Rectal smooth muscle tissue (tissue), 1 donor: ENCODE measurements around the gene ATP13A1.
"Not testable (repeated sequence)": the region's sequence is repeated elsewhere in the genome, so short reads cannot be mapped to it uniquely, and the experiment has no call there.

ENCODE experiments used
- H3K27ac ChIP-seq: one replicate; pipeline ENCODE4 v1.7.0; 2013; ENCODE audit warnings: low read depth, low read length, inconsistent platforms
- H3K27me3 ChIP-seq: one replicate; pipeline ENCODE4 v1.7.0; 2013; ENCODE audit warnings: low read length; ENCODE audit not compliant: control insufficient read depth, insufficient read depth
- H3K36me3 ChIP-seq: one replicate; pipeline ENCODE4 v1.7.0; 2013; ENCODE audit warnings: low read length; ENCODE audit not compliant: control insufficient read depth, insufficient read depth
- H3K4me1 ChIP-seq: one replicate; pipeline ENCODE4 v1.7.0; 2013; ENCODE audit warnings: low read length; ENCODE audit not compliant: control insufficient read depth, insufficient read depth
- H3K4me3 ChIP-seq: one replicate; pipeline ENCODE4 v1.7.0; 2013; ENCODE audit warnings: low read length
- H3K9ac ChIP-seq: one replicate; pipeline ENCODE4 v1.7.0; 2013; ENCODE audit warnings: low read length

Gene ATP13A1

DNA sequence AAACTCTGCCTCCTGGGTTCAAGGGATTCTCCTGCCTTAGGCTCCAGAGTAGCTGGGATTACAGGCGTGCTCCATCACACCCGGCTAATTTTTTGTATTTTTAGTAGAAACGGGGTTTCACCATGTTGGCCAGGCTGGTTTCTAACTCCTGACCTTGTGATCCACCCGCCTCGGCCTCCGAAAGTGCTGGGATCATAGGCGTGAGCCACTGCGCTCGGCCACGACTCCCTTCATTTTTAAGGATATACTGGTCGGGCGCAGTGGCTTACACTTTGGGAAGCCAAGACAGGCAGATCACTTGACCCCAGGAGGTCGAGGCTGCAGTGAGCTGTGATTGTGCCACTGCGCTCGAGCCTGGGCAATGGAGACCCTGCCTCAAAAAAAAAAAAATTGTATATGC is 22.6 kb upstream of the ATP13A1 start:
- H3K27me3 ChIP-seq, H3K9ac ChIP-seq, H3K36me3 ChIP-seq, H3K4me3 ChIP-seq, H3K27ac ChIP-seq, H3K4me1 ChIP-seq: not testable (repeated sequence)

DNA sequence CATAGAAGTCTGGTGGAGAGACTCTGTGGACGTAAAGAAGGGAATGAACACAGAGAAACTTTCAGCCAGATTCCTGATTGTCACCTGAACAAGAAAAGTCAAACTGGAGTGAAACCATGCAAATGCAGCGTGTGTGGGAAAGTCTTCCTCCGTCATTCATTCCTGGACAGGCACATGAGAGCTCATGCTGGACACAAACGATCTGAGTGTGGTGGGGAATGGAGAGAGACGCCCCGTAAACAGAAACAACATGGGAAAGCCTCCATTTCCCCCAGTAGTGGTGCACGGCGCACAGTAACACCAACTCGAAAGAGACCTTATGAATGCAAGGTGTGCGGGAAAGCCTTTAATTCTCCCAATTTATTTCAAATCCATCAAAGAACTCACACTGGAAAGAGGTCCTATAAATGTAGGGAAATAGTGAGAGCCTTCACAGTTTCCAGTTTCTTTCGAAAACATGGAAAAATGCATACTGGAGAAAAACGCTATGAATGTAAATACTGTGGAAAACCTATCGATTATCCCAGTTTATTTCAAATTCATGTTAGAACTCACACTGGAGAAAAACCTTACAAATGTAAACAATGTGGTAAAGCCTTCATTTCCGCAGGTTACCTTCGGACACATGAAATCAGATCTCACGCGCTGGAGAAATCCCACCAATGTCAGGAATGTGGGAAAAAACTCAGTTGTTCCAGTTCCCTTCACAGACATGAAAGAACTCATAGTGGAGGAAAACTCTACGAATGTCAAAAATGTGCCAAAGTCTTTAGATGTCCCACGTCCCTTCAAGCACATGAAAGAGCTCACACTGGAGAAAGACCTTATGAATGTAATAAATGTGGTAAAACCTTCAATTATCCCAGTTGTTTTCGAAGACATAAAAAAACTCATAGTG is 15.9 kb upstream of the ATP13A1 start:
- H3K27me3 ChIP-seq, result no peaks in the 10 kb centered on the region
- peaks cover 25% of the 10 kb centered on the region for H3K36me3 ChIP-seq
- H3K9ac ChIP-seq, result no peak overlapping the region
- no peak overlapping the region for H3K4me3 ChIP-seq
- no peak overlapping the region for H3K27ac ChIP-seq
- no peaks in the 10 kb centered on the region for H3K4me1 ChIP-seq

DNA sequence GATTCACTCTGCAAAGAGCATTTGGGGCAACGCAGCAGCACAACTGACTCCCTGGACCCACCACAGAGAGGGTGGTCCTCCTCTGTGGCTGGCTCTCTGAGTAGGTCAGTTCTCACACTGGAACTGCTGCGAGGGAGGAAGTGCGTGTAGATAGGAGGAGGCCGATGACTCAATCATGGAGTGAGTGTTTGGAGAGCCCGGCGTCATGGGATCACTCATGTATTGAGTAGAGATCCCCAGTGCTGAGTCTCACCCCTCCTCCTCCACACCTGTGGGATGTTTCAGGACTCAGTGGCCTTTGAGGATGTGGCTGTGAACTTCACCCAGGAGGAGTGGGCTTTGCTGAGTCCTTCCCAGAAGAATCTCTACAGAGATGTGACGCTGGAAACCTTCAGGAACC is 14.1 kb upstream of the ATP13A1 start:
- no peak overlapping the region for H3K4me3 ChIP-seq
- H3K4me1 ChIP-seq, result no peaks in the 10 kb centered on the region
- H3K9ac ChIP-seq, result no peak overlapping the region
- H3K27me3 ChIP-seq, result no peaks in the 10 kb centered on the region
- no peak overlapping the region for H3K27ac ChIP-seq
- H3K36me3 ChIP-seq, result peaks cover 25% of the 10 kb centered on the region

DNA sequence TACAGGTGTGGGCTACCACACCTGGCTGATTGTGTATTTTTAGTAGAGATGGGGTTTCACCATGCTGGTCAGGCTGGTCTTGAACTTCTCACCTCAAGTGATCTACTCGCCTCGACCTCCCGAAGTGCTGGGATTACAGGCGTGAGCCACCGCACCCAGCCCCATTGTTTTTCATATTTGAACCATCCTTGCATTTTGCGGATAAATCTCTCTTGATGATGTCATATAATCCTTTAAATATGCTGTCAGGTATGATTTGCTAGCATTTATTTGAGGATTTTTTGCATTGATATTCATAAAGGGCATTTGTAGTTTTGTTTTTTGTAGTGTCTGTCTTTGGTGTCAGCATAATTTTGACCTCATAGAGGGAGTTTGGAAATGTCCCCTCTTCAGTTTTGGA is 10.8 kb upstream of the ATP13A1 start:
- Histone ChIP-seq H3K27me3 (no peaks in the 10 kb centered on the region), H3K4me3 (no peak overlapping the region), H3K4me1 (no peaks in the 10 kb centered on the region), H3K36me3 (peaks cover 17% of the 10 kb centered on the region), H3K27ac (no peak overlapping the region), H3K9ac (no peak overlapping the region)

DNA sequence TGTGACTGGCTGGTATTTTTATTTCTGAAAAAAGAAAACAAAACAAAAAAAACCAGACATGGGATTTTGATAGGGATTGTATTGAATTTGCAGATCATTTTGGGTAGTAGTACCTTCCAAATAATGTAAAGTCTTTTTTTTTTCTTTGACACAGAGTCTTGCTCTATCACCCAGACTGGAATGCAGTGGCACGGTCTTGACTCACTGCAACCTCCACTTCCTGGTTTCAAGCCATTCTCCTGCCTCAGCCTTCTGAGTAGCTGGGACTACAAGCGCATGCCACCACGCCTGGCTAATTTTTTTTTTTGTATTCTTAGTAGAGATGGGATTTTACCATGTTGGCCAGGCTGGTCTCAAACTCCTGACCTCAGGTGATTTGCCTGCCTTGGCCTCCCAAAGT is 9.3 kb upstream of the ATP13A1 start:
- H3K27ac ChIP-seq, result no peak overlapping the region
- H3K27me3 ChIP-seq, result no peaks in the 10 kb centered on the region
- no peak overlapping the region for H3K9ac ChIP-seq
- H3K4me1 ChIP-seq, result no peaks in the 10 kb centered on the region
- no peak overlapping the region for H3K4me3 ChIP-seq
- H3K36me3 ChIP-seq, result peaks cover 11% of the 10 kb centered on the region

DNA sequence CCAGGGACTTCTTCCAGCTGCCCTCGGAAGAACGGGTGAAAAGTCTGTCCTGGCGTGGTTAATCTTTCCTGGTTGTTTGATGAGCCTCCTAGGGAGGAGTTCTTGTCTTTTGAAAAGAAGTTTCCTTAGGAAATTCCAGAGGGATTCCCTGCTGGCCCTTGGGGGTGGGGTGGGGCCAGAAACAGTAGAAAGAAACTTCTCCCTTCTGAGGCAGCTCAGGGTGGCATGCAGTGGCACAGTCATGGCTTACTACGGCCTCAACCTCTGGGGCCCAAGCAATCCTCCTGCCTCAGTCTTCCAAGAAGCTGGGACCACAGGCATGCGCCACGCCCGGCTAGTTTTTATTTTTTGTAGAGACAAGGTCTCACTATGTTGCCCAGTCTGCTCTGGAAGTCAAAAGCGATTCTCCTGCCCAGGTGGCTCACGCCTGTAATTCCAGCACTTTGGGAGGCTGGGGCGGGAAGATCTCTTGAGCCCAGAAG is 6.6 kb upstream of the ATP13A1 start:
- Histone ChIP-seq H3K36me3 (no peaks in the 10 kb centered on the region), H3K27me3 (no peaks in the 10 kb centered on the region), H3K27ac (no peak overlapping the region), H3K4me3 (no peak overlapping the region), H3K9ac (no peak overlapping the region), H3K4me1 (no peaks in the 10 kb centered on the region)

DNA sequence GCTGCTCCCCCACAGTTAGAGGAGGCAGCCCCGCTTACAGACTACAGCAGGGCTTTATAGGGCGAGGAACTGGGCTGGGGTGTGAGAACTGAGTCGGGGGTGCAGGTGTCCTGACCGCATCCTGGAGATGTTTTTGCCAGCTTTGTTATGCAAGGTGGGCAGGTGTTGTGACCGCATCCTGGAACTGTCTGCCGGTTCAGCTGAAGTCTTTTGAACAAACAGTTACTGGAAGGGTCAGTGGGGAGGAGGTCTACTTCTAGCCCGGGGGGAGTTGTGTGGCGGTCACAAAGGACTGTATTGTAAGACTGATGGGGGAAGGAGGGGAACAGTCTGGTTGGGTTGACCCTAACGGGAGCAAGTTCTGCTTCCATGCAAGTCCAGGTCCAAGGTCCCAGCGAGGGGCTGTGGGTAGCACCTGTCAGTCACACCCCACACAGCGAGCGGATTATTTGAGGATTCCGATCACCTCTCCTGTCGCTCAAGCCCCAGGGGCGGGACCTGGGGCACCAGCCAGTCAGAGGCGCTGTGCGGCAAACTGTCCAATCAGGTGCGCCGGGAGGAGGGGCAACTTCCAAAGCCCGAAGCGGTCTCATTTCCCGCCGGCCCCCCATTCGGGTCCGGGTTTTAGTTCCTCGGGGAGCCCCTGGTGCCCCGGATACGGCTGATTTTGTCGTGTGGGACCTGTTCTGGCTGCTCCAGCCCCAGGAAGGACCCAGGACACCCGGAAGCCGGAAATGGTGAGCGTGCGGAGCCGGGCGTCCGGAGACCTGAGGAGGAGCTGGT is 4.9 kb upstream of the ATP13A1 start, which contains the start of gene ZNF101:
Gene ZNF101, plus strand, starts transcription at position 610 of the 783 bp plus-strand sequence. Its CDS starts 125 bp downstream, at position 735.
- Histone ChIP-seq H3K27ac (peak within 1 kb of the TSS; percentile 81), H3K4me1 (no peaks in the 10 kb centered on the region), H3K36me3 (no peaks in the 10 kb centered on the region), H3K27me3 (no peaks in the 10 kb centered on the region), H3K9ac (peak within 1 kb of the TSS; percentile 89), H3K4me3 (peak within 1 kb of the TSS; percentile 83)

DNA sequence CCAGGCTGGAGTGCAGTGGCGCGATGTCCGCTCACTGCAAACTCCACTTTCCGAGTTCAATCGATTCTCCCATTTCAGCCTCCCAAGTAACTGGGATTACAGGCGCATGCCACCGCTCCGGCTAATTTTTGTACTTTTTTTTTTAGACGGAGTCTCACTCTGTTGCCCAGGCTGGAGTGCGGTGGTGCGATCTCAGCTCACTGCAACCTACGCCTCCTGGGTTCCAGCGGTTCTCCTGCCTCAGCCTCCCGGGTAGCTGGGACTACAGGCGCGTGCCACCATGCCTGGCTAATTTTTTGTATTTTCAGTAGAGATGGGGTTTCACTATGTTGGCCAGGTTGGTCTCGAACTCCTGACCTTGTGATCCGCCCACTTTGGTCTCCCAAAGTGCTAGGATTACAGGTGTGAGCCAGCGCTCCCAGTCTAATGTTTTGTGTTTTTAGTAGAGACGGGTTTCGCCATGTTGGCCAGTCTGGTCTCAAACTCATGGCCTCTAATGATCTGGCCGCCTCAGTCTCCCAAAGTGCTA is 2.0 kb upstream of the ATP13A1 start:
- H3K4me3 ChIP-seq, H3K4me1 ChIP-seq, H3K36me3 ChIP-seq: not testable (repeated sequence)

GRCh38 chr19:19662871-19663255 is 613 bp downstream of the ATP13A1 start:
- peaks cover 16% of the 10 kb centered on the region for H3K36me3 ChIP-seq
- peak overlapping the region; percentile 97 for H3K27ac ChIP-seq
- H3K4me1 ChIP-seq, result no peaks in the 10 kb centered on the region
- peak overlapping the region; percentile 78 for H3K4me3 ChIP-seq
- no peaks in the 10 kb centered on the region for H3K27me3 ChIP-seq
- peak overlapping the region; percentile 34 for H3K9ac ChIP-seq

More for the DNA sequence above, 2.0 kb upstream of the ATP13A1 start:
- H3K27me3 ChIP-seq, H3K27ac ChIP-seq, H3K9ac ChIP-seq: not testable (repeated sequence)

DNA sequence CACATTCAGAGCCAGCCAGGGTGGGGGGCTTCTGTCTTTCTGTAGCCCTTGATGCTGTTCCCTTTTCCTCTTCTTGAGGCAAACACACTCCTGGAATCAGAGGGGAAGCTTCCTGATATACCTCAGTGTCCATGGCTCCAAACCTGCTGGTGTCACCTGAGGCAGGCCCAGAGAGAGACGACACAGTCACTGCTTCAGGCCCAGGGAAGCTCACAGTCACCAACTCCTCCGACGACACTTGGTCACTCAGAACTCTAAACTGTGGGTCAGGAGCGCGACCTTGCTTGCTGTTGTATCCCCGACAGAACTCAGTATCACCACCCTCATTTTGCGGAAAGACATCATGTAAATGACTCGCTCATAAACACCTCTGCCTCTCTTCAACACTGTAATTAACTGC is 1.1 kb downstream of the ATP13A1 start:
- Histone ChIP-seq H3K4me3 (peak overlapping the region; percentile 78), H3K27ac (no peak overlapping the region), H3K36me3 (peaks cover 20% of the 10 kb centered on the region), H3K27me3 (no peaks in the 10 kb centered on the region), H3K9ac (no peak overlapping the region), H3K4me1 (no peaks in the 10 kb centered on the region)

GRCh38 chr19:19661675-19662251 is 1.7 kb downstream of the ATP13A1 start:
- Histone ChIP-seq H3K36me3 (peaks cover 24% of the 10 kb centered on the region), H3K4me1 (no peaks in the 10 kb centered on the region), H3K9ac (no peak overlapping the region), H3K27me3 (no peaks in the 10 kb centered on the region), H3K27ac (no peak overlapping the region), H3K4me3 (peak overlapping the region; percentile 78)

DNA sequence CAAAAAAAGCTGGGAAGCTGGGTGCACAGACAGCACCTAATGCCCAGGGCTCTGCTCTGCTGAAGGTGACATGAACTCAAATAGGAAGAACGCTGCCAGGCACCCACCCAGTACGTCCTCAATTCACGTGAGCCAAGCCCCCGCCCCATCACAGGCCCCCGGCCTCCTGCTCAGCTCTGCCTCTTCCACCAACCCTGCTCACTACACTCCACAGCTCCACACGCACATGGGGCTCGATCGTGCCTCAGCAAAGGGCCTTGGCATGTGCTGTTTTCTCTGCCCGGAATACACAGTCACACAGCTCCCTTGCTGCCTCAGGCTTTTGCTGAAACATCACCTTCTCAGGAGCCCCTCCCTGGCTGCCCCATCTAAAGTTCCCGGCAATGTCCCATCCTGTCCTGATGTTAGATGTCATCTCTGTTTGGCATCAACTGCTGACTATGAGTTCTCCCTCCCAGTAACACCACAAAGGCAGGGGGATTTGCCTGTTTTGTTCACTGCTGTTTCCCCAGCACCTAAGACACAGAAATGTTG is 2.3 kb downstream of the ATP13A1 start:
- Histone ChIP-seq H3K27ac (no peak overlapping the region), H3K9ac (no peak overlapping the region), H3K4me3 (no peak overlapping the region)

More for the DNA sequence above, 2.3 kb downstream of the ATP13A1 start:
- Histone ChIP-seq H3K36me3 (peaks cover 30% of the 10 kb centered on the region), H3K4me1 (no peaks in the 10 kb centered on the region), H3K27me3 (no peaks in the 10 kb centered on the region)
